ENCODE data around the gene XPNPEP2.

The XPNPEP2 gene

GRCh38 chrX:129705377-129705925 lies 33.3 kb upstream of the XPNPEP2 start:
- Histone ChIP-seq H3K27ac (ENCODE audit: low read depth, low read length) (no peak overlapping the region), H3F3A (ENCODE audit: control insufficient read depth, insufficient read depth) (no peaks in the 10 kb centered on the region), H3K36me3 (ENCODE audit: control insufficient read depth, low read length) (no peaks in the 10 kb centered on the region), H3K9me3 (ENCODE audit: control insufficient read depth, insufficient read depth, low read length) (no peaks in the 10 kb centered on the region), H4K20me1 (ENCODE audit: control insufficient read depth, insufficient read depth, low read depth, low read length) (no peaks in the 10 kb centered on the region), H3K27me3 (ENCODE audit: control insufficient read depth, low read length) (no peaks in the 10 kb centered on the region), H3K4me3 (ENCODE audit: low read length) (no peak overlapping the region), H3K9me2 (replicated peaks; ENCODE audit: control insufficient read depth, low read length) (no peaks in the 10 kb centered on the region), H3K4me2 (ENCODE audit: low read length) (no peak overlapping the region), H3K4me1 (ENCODE audit: control insufficient read depth, low read length) (no peaks in the 10 kb centered on the region), H3K79me2 (ENCODE audit: control insufficient read depth, low read length) (no peaks in the 10 kb centered on the region)
- no peak for TF ChIP-seq CTCF (IDR thresholded peaks at IDR 0.05; ENCODE audit: low read depth, low read length, poor library complexity, severe bottlenecking)
- no peak for TF ChIP-seq EZH2phosphoT487 (IDR thresholded peaks at IDR 0.05; ENCODE audit: borderline replicate concordance, low read length)

DNA sequence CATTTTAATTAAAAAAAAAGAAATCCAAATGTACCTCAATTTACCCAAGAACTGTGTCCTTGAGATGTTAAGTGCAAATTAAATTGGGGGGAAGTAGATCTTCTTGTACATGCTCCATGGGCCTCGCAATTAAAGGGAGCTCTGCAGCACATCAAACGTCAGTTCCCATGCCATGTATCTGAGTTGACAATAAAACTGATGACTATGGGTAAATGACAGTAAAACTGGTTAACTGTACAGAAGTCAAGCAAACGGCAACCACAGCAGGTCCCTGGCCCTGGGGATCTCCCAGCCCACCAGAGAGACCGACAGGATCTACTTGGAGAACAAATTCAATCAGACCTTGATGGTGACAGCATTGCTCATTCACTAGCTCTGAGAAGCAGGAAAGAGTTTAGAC lies 32.8 kb upstream of the XPNPEP2 start:
- Histone ChIP-seq H3K9me3 (ENCODE audit: control insufficient read depth, insufficient read depth, low read length) (no peaks in the 10 kb centered on the region), H3K4me3 (ENCODE audit: low read length) (no peak overlapping the region), H3K9me2 (replicated peaks; ENCODE audit: control insufficient read depth, low read length) (no peaks in the 10 kb centered on the region), H4K20me1 (ENCODE audit: control insufficient read depth, insufficient read depth, low read depth, low read length) (no peaks in the 10 kb centered on the region), H3K36me3 (ENCODE audit: control insufficient read depth, low read length) (no peaks in the 10 kb centered on the region), H3F3A (ENCODE audit: control insufficient read depth, insufficient read depth) (no peaks in the 10 kb centered on the region), H3K4me1 (ENCODE audit: control insufficient read depth, low read length) (no peaks in the 10 kb centered on the region), H3K27me3 (ENCODE audit: control insufficient read depth, low read length) (no peaks in the 10 kb centered on the region), H3K27ac (ENCODE audit: low read depth, low read length) (no peak overlapping the region), H3K79me2 (ENCODE audit: control insufficient read depth, low read length) (no peaks in the 10 kb centered on the region), H3K4me2 (ENCODE audit: low read length) (no peak overlapping the region)
- TF ChIP-seq CTCF (IDR thresholded peaks at IDR 0.05; ENCODE audit: low read depth, low read length, poor library complexity, severe bottlenecking): no peak
- TF ChIP-seq EZH2phosphoT487 (IDR thresholded peaks at IDR 0.05; ENCODE audit: borderline replicate concordance, low read length): no peak

GRCh38 chrX:129706400-129707072 lies 32.2 kb upstream of the XPNPEP2 start:
- no peak overlapping the region for H3K4me2 ChIP-seq (ENCODE audit: low read length)
- H4K20me1 ChIP-seq (ENCODE audit: control insufficient read depth, insufficient read depth, low read depth, low read length): no peaks in the 10 kb centered on the region

More at GRCh38 chrX:129706400-129707072, 32.2 kb upstream of the XPNPEP2 start:
- Histone ChIP-seq H3K27me3 (ENCODE audit: control insufficient read depth, low read length) (no peaks in the 10 kb centered on the region), H3K27ac (ENCODE audit: low read depth, low read length) (no peak overlapping the region), H3K9me2 (replicated peaks; ENCODE audit: control insufficient read depth, low read length) (no peaks in the 10 kb centered on the region), H3K4me1 (ENCODE audit: control insufficient read depth, low read length) (no peaks in the 10 kb centered on the region), H3K4me3 (ENCODE audit: low read length) (no peak overlapping the region), H3F3A (ENCODE audit: control insufficient read depth, insufficient read depth) (no peaks in the 10 kb centered on the region), H3K36me3 (ENCODE audit: control insufficient read depth, low read length) (no peaks in the 10 kb centered on the region), H3K79me2 (ENCODE audit: control insufficient read depth, low read length) (no peaks in the 10 kb centered on the region), H3K9me3 (ENCODE audit: control insufficient read depth, insufficient read depth, low read length) (no peaks in the 10 kb centered on the region)
- TF ChIP-seq EZH2phosphoT487 (IDR thresholded peaks at IDR 0.05; ENCODE audit: borderline replicate concordance, low read length): no peak
- TF ChIP-seq CTCF (IDR thresholded peaks at IDR 0.05; ENCODE audit: low read depth, low read length, poor library complexity, severe bottlenecking): no peak
